Glutamatergic neuron (in vitro differentiated cells): Measurements from ENCODE around the gene LMX1B. TPM values are rescaled to one million over a fixed set of nuclear protein-coding genes. Genes with fewer than 3 reads are reported as not detected.

Experiments
- DNase-seq: peaks from one replicate; pipeline ENCODE4 v3.0.0; 2022
- H3K27ac Mint-ChIP-seq: one replicate; pipeline ENCODE4 v1.8.0; 2020; ENCODE audit warnings: mild to moderate bottlenecking, mixed read lengths, inconsistent platforms; ENCODE audit not compliant: unreplicated experiment
- H3K27me3 Mint-ChIP-seq: one replicate; pipeline ENCODE4 v1.8.0; 2020; ENCODE audit warnings: mild to moderate bottlenecking, moderate library complexity, mixed read lengths, inconsistent platforms; ENCODE audit not compliant: unreplicated experiment
- H3K36me3 Mint-ChIP-seq: one replicate; pipeline ENCODE4 v1.8.0; 2020; ENCODE audit warnings: mild to moderate bottlenecking, mixed read lengths, inconsistent platforms; ENCODE audit not compliant: unreplicated experiment
- H3K4me1 Mint-ChIP-seq: one replicate; pipeline ENCODE4 v1.8.0; 2020; ENCODE audit warnings: mild to moderate bottlenecking, low read depth, mixed read lengths, inconsistent platforms; ENCODE audit not compliant: unreplicated experiment
- H3K4me3 Mint-ChIP-seq: one replicate; pipeline ENCODE4 v1.8.0; 2020; ENCODE audit warnings: mild to moderate bottlenecking, mixed read lengths, inconsistent platforms; ENCODE audit not compliant: unreplicated experiment
- H3K9me3 Mint-ChIP-seq: one replicate; pipeline ENCODE4 v1.8.0; 2020; ENCODE audit warnings: mild to moderate bottlenecking, moderate library complexity, mixed read lengths, inconsistent platforms; ENCODE audit not compliant: unreplicated experiment
- CTCF ChIP-seq: fragments of 200-600 bp; sonication (generic); IDR thresholded peaks from one replicate; pipeline ENCODE4 v1.5.0; 2021; ENCODE audit not compliant: partially characterized antibody, unreplicated experiment
- total RNA-seq: library from RNA; stranded (reverse); fragmentation: NEBNext Ultra II Directional; extraction: Animal tissue kit (Norgen Biotek cat#: 25700); gene quantifications from one replicate; pipeline ENCODE4 v1.2.1, GENCODE V29; 2021; ENCODE audit not compliant: unreplicated experiment

Gene LMX1B
- total RNA-seq, 1 donor from 2014 or later, result 0.27 TPM

- H3K27ac Mint-ChIP-seq, result no peak overlapping the region
- peak; percentile 32 for DNase-seq
- peaks cover 38% of the 10 kb centered on the region for H3K27me3 Mint-ChIP-seq
- peaks cover 10% of the 10 kb centered on the region for H3K9me3 Mint-ChIP-seq
- TF ChIP-seq CTCF, result no peak
- peak overlapping the region; percentile 49 for H3K4me3 Mint-ChIP-seq
- H3K4me1 Mint-ChIP-seq, result peaks cover 12% of the 10 kb centered on the region
- peaks cover 5% of the 10 kb centered on the region for H3K36me3 Mint-ChIP-seq
These were observed 922 bp downstream of the LMX1B start for GRCh38 chr9:126614455-126615244.

GRCh38 chr9:126615245-126615790, 1.6 kb downstream of the LMX1B start:
- no peak for TF ChIP-seq CTCF
- DNase-seq, result peak; percentile 43
- H3K27ac Mint-ChIP-seq, result no peak overlapping the region
- H3K4me1 Mint-ChIP-seq, result peaks cover 12% of the 10 kb centered on the region
- no peak overlapping the region for H3K4me3 Mint-ChIP-seq
- H3K36me3 Mint-ChIP-seq, result peaks cover 5% of the 10 kb centered on the region
- peaks cover 10% of the 10 kb centered on the region for H3K9me3 Mint-ChIP-seq
- peaks cover 43% of the 10 kb centered on the region for H3K27me3 Mint-ChIP-seq

GRCh38 chr9:126615791-126616447, 2.2 kb downstream of the LMX1B start:
- Mint-ChIP-seq H3K4me1 (peaks cover 12% of the 10 kb centered on the region), H3K27me3 (peaks cover 48% of the 10 kb centered on the region), H3K36me3 (peaks cover 5% of the 10 kb centered on the region), H3K27ac (no peak overlapping the region), H3K9me3 (peaks cover 10% of the 10 kb centered on the region), H3K4me3 (no peak overlapping the region)
- DNase-seq, result peak; percentile 22
- TF ChIP-seq CTCF, result no peak

- peaks cover 5% of the 10 kb centered on the region for H3K36me3 Mint-ChIP-seq
- DNase-seq, result peak; percentile 11
- peaks cover 13% of the 10 kb centered on the region for H3K4me1 Mint-ChIP-seq
- no peak overlapping the region for H3K27ac Mint-ChIP-seq
- peaks cover 48% of the 10 kb centered on the region for H3K27me3 Mint-ChIP-seq
- H3K9me3 Mint-ChIP-seq, result peaks cover 10% of the 10 kb centered on the region
- no peak for TF ChIP-seq CTCF
- H3K4me3 Mint-ChIP-seq, result peak overlapping the region; percentile 42
These were observed 2.8 kb downstream of the LMX1B start for GRCh38 chr9:126616521-126616976.
